Right lobe of liver (tissue), 6 donors: ENCODE data around the gene SH3GL3. TPM values are rescaled to one million over a fixed set of nuclear protein-coding genes. Genes with fewer than 3 reads are reported as not detected.

Experiments
- ATAC-seq, 4 donors: fragments of 200-7000 bp; cut with Tn5 transposase; one replicate each; pipeline ENCODE4 v1.9.1; 2020; ENCODE audit warnings: mild to moderate bottlenecking in 4 of 4, moderate library complexity in 4 of 4
- DNase-seq, 3 donors: peaks; one replicate each; pipeline ENCODE4 v3.0.0-alpha.2; 2020
- H3K27ac ChIP-seq, 3 donors: fragments of 200-600 bp; one replicate each; pipeline ENCODE4 v1.8.0; 2022
- H3K27me3 ChIP-seq, 2 donors: fragments of 200-600 bp; one replicate each; pipeline ENCODE4 v1.8.0; 2022
- H3K36me3 ChIP-seq, 4 donors: fragments of 200-600 bp; sonication (generic) in 1 of 4; one replicate each; pipeline versions ENCODE4 v1.5.1 to v1.8.0; 2017 to 2022; ENCODE audit warnings: control low read depth in 1 of 4
- H3K4me1 ChIP-seq, 4 donors: fragments of 200-600 bp; sonication (generic) in 1 of 4; one replicate each; pipeline versions ENCODE4 v1.5.1 to v1.8.0; 2017 to 2022; ENCODE audit warnings: control low read depth in 1 of 4
- H3K4me3 ChIP-seq, 3 donors: fragments of 200-600 bp; one replicate each; pipeline ENCODE4 v1.8.0; 2022
- H3K9me3 ChIP-seq, 4 donors: fragments of 200-600 bp; sonication (generic) in 1 of 4; one replicate each; pipeline versions ENCODE4 v1.5.1 to v1.8.0; 2017 to 2022; ENCODE audit warnings: control low read depth in 1 of 4
- POLR2A ChIP-seq: fragments of 450-650 bp; IDR thresholded peaks from one replicate; pipeline ENCODE4 v1.6.1; 2017; ENCODE audit warnings: antibody characterized with exemption, mild to moderate bottlenecking
- WGBS: methylation state at CpG from one replicate; pipeline ENCODE4 v1.1.6; 2018; ENCODE audit warnings: low coverage, low lambda C conversion rate; ENCODE audit not compliant: insufficient coverage; ENCODE audit errors: missing lambda C conversion rate; 5-methylcytosine and 5-hydroxymethylcytosine counted together
- intact Hi-C, 2 donors: fragments of 100-400 bp; cut with DNase I; formaldehyde crosslinking; loops; one replicate each; pipeline versions ENCODE4 v1.11.2 to v1.14.1; 2022
- total RNA-seq, 6 experiments: library from RNA; depleted of rRNA in 2 of 6; stranded (reverse); fragments of >200 nt in 2 of 6; fragmentation: NEBNext Ultra II Directional in 3 of 6; extraction: Animal tissue kit (Norgen Biotek cat#: 25700) in 3 of 6; gene quantifications; one replicate each; pipeline versions ENCODE4 v1.1.0 to v1.2.4, GENCODE V29; 2016 to 2023
- TF ChIP-seq, protein P1 (sequence below), 4 donors: fragments of 200-600 bp in 3 of 4; fragments of 450-650 bp in 1 of 4; IDR thresholded peaks; one replicate each; pipeline versions ENCODE4 v1.5.1 to v1.8.0; 2016 to 2022; ENCODE audit warnings: antibody characterized with exemption in 4 of 4, mild to moderate bottlenecking in 2 of 4
- donor health status: DM: no; HTN: yes; CAD: no.
- donor health status: DM: no; HTN: no; CAD: no.
- donor health status: DM: no; HTN: no; CAD: no.
- donor health status: DM: no; HTN: yes; CAD: no.
- donor health status: DM: no; HTN: yes; CAD: no.

Gene SH3GL3
- total RNA-seq, 6 experiments from 2014 or later = not detected

DNA sequence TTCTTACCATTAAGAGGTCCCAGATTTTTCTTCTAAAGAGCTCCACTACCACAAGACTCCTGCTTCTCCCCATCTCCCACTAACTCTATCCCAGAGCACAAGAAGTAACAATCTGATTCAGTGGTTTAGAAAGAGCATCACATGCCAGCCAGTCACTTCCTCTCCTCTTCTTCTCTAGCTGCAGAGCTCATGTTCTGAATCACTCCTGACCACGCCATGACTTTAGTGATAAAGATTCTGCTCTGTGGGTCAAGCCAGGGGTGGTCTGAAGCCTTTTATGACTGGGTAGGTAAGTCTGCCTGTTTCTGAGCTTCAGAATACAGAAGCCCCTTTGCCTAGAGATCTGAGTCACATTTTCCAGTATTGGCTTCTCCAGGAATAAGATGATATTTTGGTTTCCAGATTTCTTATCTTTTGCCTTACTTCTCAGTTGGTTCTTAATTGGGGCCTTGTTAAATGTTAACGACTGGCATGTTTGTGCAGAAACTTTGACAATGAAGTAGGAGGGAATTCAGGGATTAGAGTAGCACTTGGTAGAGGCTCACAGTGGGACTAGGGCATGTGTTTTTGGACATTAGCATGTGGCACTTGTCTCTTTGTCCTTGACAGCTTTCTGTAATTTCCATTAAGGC lies 179.1 kb downstream of the SH3GL3 start:
- ATAC-seq (no peak), DNase-seq (no peak)
- WGBS = 70% methylated on average over 2 of the region's 2 CpGs
- H3K27ac ChIP-seq = no peak overlapping the region
- no peaks in the 10 kb centered on the region for H3K27me3 ChIP-seq
- TF ChIP-seq POLR2A = no peak
- TF ChIP-seq, protein P1, sequence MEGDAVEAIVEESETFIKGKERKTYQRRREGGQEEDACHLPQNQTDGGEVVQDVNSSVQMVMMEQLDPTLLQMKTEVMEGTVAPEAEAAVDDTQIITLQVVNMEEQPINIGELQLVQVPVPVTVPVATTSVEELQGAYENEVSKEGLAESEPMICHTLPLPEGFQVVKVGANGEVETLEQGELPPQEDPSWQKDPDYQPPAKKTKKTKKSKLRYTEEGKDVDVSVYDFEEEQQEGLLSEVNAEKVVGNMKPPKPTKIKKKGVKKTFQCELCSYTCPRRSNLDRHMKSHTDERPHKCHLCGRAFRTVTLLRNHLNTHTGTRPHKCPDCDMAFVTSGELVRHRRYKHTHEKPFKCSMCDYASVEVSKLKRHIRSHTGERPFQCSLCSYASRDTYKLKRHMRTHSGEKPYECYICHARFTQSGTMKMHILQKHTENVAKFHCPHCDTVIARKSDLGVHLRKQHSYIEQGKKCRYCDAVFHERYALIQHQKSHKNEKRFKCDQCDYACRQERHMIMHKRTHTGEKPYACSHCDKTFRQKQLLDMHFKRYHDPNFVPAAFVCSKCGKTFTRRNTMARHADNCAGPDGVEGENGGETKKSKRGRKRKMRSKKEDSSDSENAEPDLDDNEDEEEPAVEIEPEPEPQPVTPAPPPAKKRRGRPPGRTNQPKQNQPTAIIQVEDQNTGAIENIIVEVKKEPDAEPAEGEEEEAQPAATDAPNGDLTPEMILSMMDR (IDR thresholded peaks at IDR 0.05) = no peak
- no peaks in the 10 kb centered on the region for H3K4me1 ChIP-seq
- no peaks in the 10 kb centered on the region for H3K36me3 ChIP-seq
- intact Hi-C loops = no loop called here
- H3K9me3 ChIP-seq = no peaks in the 10 kb centered on the region
- no peak overlapping the region for H3K4me3 ChIP-seq

DNA sequence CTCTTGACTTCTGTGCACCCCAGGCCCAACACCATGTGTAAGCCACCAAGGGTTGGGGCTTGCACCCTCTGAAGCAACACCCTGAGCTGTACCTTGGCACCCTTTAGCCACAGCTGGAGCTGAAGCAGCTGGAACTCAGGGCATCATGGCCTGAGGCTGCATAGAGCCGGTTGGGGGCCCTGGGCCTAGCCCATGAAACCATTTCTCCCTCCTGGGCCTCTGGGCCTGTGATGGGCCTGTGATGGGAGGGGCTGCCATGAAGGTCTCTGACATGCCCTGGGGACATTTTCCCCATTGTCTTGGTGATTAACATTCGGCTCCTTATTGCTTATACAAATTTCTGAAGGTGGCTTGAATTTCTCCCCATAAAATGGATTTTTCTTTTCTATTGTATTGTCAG lies 184.4 kb downstream of the SH3GL3 start:
- no peaks in the 10 kb centered on the region for H3K9me3 ChIP-seq
- H3K4me3 ChIP-seq = no peak overlapping the region
- DNase-seq (no peak), ATAC-seq (no peak)
- H3K27me3 ChIP-seq = no peaks in the 10 kb centered on the region
- WGBS = 71% methylated on average over 1 of the region's 2 CpGs
- intact Hi-C loops = no loop called here
- H3K36me3 ChIP-seq = no peaks in the 10 kb centered on the region
- no peak overlapping the region for H3K27ac ChIP-seq
- H3K4me1 ChIP-seq = no peaks in the 10 kb centered on the region
- TF ChIP-seq, protein P1 (IDR thresholded peaks at IDR 0.05) = no peak
- no peak for TF ChIP-seq POLR2A

GRCh38 chr15:83643201-83643600 lies 196.1 kb downstream of the SH3GL3 start:
- H3K4me3 ChIP-seq = no peak overlapping the region
- DNase-seq (no peak), ATAC-seq (no peak)
- no peak overlapping the region for H3K27ac ChIP-seq
- peaks cover 0 to 2% (median 0%) of the 10 kb centered on the region in 4 donors for H3K9me3 ChIP-seq
- intact Hi-C loops = no loop called here
- no peaks in the 10 kb centered on the region for H3K27me3 ChIP-seq
- TF ChIP-seq, protein P1 (IDR thresholded peaks at IDR 0.05) = no peak
- no peak for TF ChIP-seq POLR2A
- no peaks in the 10 kb centered on the region for H3K4me1 ChIP-seq
- H3K36me3 ChIP-seq = no peaks in the 10 kb centered on the region

GRCh38 chr15:83644439-83644838 lies 197.3 kb downstream of the SH3GL3 start:
- Histone ChIP-seq H3K36me3 (no peaks in the 10 kb centered on the region), H3K4me1 (no peaks in the 10 kb centered on the region), H3K27ac (no peak overlapping the region), H3K4me3 (no peak overlapping the region), H3K9me3 (peaks cover 0 to 2% (median 0%) of the 10 kb centered on the region in 4 donors), H3K27me3 (no peaks in the 10 kb centered on the region)
- 64% methylated on average over 1 of the region's 1 CpG for WGBS
- DNase-seq (no peak), ATAC-seq (no peak)
- TF ChIP-seq POLR2A = no peak
- TF ChIP-seq, protein P1 (IDR thresholded peaks at IDR 0.05) = no peak
- intact Hi-C loops = no loop called here

- WGBS = 67% methylated on average over 1 of the region's 2 CpGs
- Histone ChIP-seq H3K27ac (no peak overlapping the region), H3K4me1 (peaks cover 0 to 18% (median 5%) of the 10 kb centered on the region in 4 donors), H3K36me3 (no peaks in the 10 kb centered on the region), H3K9me3 (no peaks in the 10 kb centered on the region), H3K4me3 (no peak overlapping the region), H3K27me3 (no peaks in the 10 kb centered on the region)
- TF ChIP-seq, protein P1 (IDR thresholded peaks at IDR 0.05) = no peak
- TF ChIP-seq POLR2A = no peak
- DNase-seq = no peak
- no peak for ATAC-seq
- intact Hi-C loops = no loop called here
Observed at GRCh38 chr15:83650831-83651230, 203.7 kb downstream of the SH3GL3 start.
